Left kidney (tissue), 2 donors: ENCODE results near the gene TREX2. TPM values are rescaled to one million over a fixed set of nuclear protein-coding genes. Genes with fewer than 3 reads are reported as not detected.
"Not testable (repeated sequence)": the region's sequence is repeated elsewhere in the genome, so short reads cannot be mapped to it uniquely, and the experiment has no call there.

Experiments used
- DNase-seq: peaks from one replicate; pipeline ENCODE4 v3.0.0-alpha.2; 2013
- polyA plus RNA-seq: library from polyadenylated mRNA; unstranded; fragments of 120-200 nt; gene quantifications from one replicate; pipeline ENCODE4 v1.2.1, GENCODE V29; 2013; ENCODE audit not compliant: insufficient read length

The TREX2 gene
- polyA plus RNA-seq, 1 donor = 0.37 TPM

GRCh38 chrX:153408221-153408721 lies 37.6 kb downstream of the TREX2 start:
- no peak for DNase-seq

GRCh38 chrX:153407736-153408135 lies 38.1 kb downstream of the TREX2 start:
- no peak for DNase-seq

GRCh38 chrX:153406903-153407302 lies 39.0 kb downstream of the TREX2 start:
- no peak for DNase-seq

GRCh38 chrX:153406011-153406410 lies 39.8 kb downstream of the TREX2 start:
- no peak for DNase-seq

- no peak for DNase-seq
Observed at GRCh38 chrX:153405426-153405825, 40.4 kb downstream of the TREX2 start.

- not testable (repeated sequence) for DNase-seq
Observed at GRCh38 chrX:153404333-153404732, 41.5 kb downstream of the TREX2 start.

GRCh38 chrX:153401133-153401764 lies 44.6 kb downstream of the TREX2 start, which contains the start of gene PNMA6E:
Gene PNMA6E, minus strand, starts transcription at chrX:153401350. Its CDS starts 2,501 bp downstream, at chrX:153398849.
- DNase-seq = no peak

GRCh38 chrX:153400146-153401132 lies 45.4 kb downstream of the TREX2 start:
- no peak for DNase-seq

- no peak for DNase-seq
Observed at GRCh38 chrX:153398275-153398960, 47.4 kb downstream of the TREX2 start.

GRCh38 chrX:153397256-153397960 lies 48.4 kb downstream of the TREX2 start:
- DNase-seq = no peak

- no peak for DNase-seq
Observed at GRCh38 chrX:153396320-153397195, 49.3 kb downstream of the TREX2 start.

- DNase-seq = no peak
Observed at GRCh38 chrX:153395613-153396319, 50.1 kb downstream of the TREX2 start.

- DNase-seq = no peak
Observed at GRCh38 chrX:153394612-153395011, 51.2 kb downstream of the TREX2 start.

Other genes with a start within 250 kb of the TREX2 start
- 0.15 TPM for gene PNMA6F, start 124.3 kb downstream of the TREX2 start, polyA plus RNA-seq
- gene ZNF275, start 111.9 kb downstream of the TREX2 start, polyA plus RNA-seq = 22.0 TPM
- gene PNMA6E, start 44.7 kb downstream of the TREX2 start, polyA plus RNA-seq = not detected
- 0.80 TPM for gene ZFP92, start 34.6 kb downstream of the TREX2 start, polyA plus RNA-seq
- gene HAUS7, start 24.5 kb upstream of the TREX2 start, polyA plus RNA-seq = 27.5 TPM
- gene BGN, start 48.9 kb upstream of the TREX2 start, polyA plus RNA-seq = 148 TPM
- gene ATP2B3, start 71.6 kb upstream of the TREX2 start, polyA plus RNA-seq = 0.18 TPM
- gene CCNQ, start 153.1 kb upstream of the TREX2 start, polyA plus RNA-seq = 14.7 TPM
- 33.8 TPM for gene DUSP9, start 201.1 kb upstream of the TREX2 start, polyA plus RNA-seq
- gene PNCK, start 227.8 kb upstream of the TREX2 start, polyA plus RNA-seq = 7.5 TPM
- 56.6 TPM for gene SLC6A8, start 241.9 kb upstream of the TREX2 start, polyA plus RNA-seq